HG03039 (cell line): Measurements from ENCODE around the gene PCNX2.

ENCODE experiments used
- ATAC-seq: cut with Tn5 transposase; IDR thresholded peaks from one replicate; pipeline ENCODE4 v1.9.1; 2021; ENCODE audit warnings: mild to moderate bottlenecking, moderate library complexity; ENCODE audit not compliant: unreplicated experiment

The PCNX2 gene

GRCh38 chr1:232966663-232967062, 328.9 kb downstream of the PCNX2 start:
- no peak for ATAC-seq

- no peak for ATAC-seq
Observed at GRCh38 chr1:232965912-232966217, 329.7 kb downstream of the PCNX2 start.

GRCh38 chr1:232965124-232965911, 330.2 kb downstream of the PCNX2 start:
- ATAC-seq: no peak

GRCh38 chr1:232964601-232965000, 330.9 kb downstream of the PCNX2 start:
- ATAC-seq: no peak

- no peak for ATAC-seq
Observed at GRCh38 chr1:232962761-232963745, 332.5 kb downstream of the PCNX2 start.

- ATAC-seq: no peak
Observed at GRCh38 chr1:232958067-232958466, 337.5 kb downstream of the PCNX2 start.

- ATAC-seq: no peak
Observed at GRCh38 chr1:232956081-232956480, 339.4 kb downstream of the PCNX2 start.

- no peak for ATAC-seq
Observed at GRCh38 chr1:232954594-232955365, 340.7 kb downstream of the PCNX2 start.

- peak; percentile 45 for ATAC-seq
Observed at GRCh38 chr1:232952514-232953499, 342.7 kb downstream of the PCNX2 start.

GRCh38 chr1:232951605-232952004, 343.9 kb downstream of the PCNX2 start:
- no peak for ATAC-seq

GRCh38 chr1:232951180-232951579, 344.3 kb downstream of the PCNX2 start:
- no peak for ATAC-seq

GRCh38 chr1:232950197-232951176, 345.0 kb downstream of the PCNX2 start, which contains the start of gene NTPCR:
TSS of gene NTPCR (plus strand) at chr1:232950611. CDS start at chr1:232950711, 100 bp downstream.
- peak; percentile 73 for ATAC-seq

GRCh38 chr1:232949636-232950196, 345.8 kb downstream of the PCNX2 start:
- no peak for ATAC-seq

- ATAC-seq: no peak
Observed at GRCh38 chr1:232944347-232944746, 351.2 kb downstream of the PCNX2 start.

- ATAC-seq: no peak
Observed at GRCh38 chr1:232943679-232944252, 351.8 kb downstream of the PCNX2 start.

- no peak for ATAC-seq
Observed at GRCh38 chr1:232942413-232943294, 352.9 kb downstream of the PCNX2 start.

GRCh38 chr1:232940262-232940661, 355.3 kb downstream of the PCNX2 start:
- ATAC-seq: no peak
